ENCODE measurements around the gene HGS. TPM values are rescaled to one million over a fixed set of nuclear protein-coding genes. Genes with fewer than 3 reads are reported as not detected.

The HGS gene
- total RNA-seq, 1 experiment from 2014 or later = 103 TPM

DNA sequence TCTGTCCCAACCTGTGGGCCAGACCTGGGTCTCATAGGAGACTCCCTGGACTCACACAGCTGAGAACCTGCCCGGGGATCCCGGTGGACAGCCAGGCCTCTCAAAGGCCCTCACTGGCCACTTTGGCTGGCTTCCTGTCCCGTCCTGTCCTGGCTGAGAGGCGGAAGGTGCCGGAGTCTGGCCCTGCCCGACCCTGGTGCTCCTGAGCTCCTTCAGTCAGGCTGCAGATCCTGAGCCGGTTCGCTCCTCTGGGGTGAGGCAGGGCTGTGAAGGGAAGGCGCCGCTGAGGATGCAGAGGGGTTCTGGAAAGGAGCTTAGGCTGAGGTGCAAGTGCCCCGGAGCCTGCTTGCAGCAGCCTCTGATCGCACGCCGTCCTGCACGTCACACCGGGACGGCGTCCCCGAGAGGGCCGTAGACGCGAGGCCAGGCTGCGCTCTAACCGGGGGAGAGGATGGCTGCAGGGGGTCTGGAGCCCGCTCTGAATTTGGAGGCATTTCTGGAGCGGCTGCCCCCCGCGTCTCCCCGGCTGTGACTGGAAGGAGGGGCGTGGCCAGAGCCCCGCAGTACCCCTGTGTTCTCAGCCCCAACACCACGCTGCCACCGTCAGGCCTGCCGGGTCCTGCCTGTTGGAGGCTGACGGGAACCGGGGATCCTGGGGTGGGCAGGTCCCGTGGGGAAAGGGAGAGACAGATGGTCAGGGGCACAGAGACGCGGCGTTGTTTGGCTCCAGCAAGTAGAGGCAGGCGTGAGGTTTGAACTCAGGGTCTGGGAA is 4.1 kb downstream of the HGS start:
- H3K36me3 ChIP-seq = peaks cover 55% of the 10 kb centered on the region
- no peaks in the 10 kb centered on the region for H3K27me3 ChIP-seq
- no peak overlapping the region for H3K27ac ChIP-seq
- no peaks in the 10 kb centered on the region for H3K9me3 ChIP-seq (replicated peaks)
- no peak overlapping the region for H3K4me3 ChIP-seq
- peaks cover 7% of the 10 kb centered on the region; the same call in 1 of the 2 replicates for H3K4me1 ChIP-seq
- no peak for DNase-seq

GRCh38 chr17:81688616-81689015 is 4.8 kb downstream of the HGS start:
- Histone ChIP-seq H3K36me3 (peaks cover 62% of the 10 kb centered on the region), H3K9me3 (replicated peaks) (no peaks in the 10 kb centered on the region), H3K27ac (no peak overlapping the region), H3K4me1 (peaks cover 7% of the 10 kb centered on the region; the same call in 1 of the 2 replicates), H3K27me3 (no peaks in the 10 kb centered on the region), H3K4me3 (no peak overlapping the region)
- no peak for DNase-seq

- Histone ChIP-seq H3K27ac (no peak overlapping the region), H3K9me3 (replicated peaks) (no peaks in the 10 kb centered on the region), H3K4me3 (no peak overlapping the region), H3K4me1 (no peaks in the 10 kb centered on the region; the same call in 1 of the 2 replicates), H3K27me3 (no peaks in the 10 kb centered on the region), H3K36me3 (peaks cover 76% of the 10 kb centered on the region)
- no peak for DNase-seq
Observed at GRCh38 chr17:81690066-81690465, 6.3 kb downstream of the HGS start.

GRCh38 chr17:81690549-81690948 is 6.7 kb downstream of the HGS start:
- Histone ChIP-seq H3K4me3 (no peak overlapping the region), H3K4me1 (no peaks in the 10 kb centered on the region), H3K9me3 (replicated peaks) (no peaks in the 10 kb centered on the region), H3K27me3 (no peaks in the 10 kb centered on the region), H3K36me3 (peaks cover 81% of the 10 kb centered on the region), H3K27ac (no peak overlapping the region)
- no peak for DNase-seq

GRCh38 chr17:81691196-81691595 is 7.4 kb downstream of the HGS start:
- no peak for DNase-seq
- no peak overlapping the region for H3K27ac ChIP-seq
- peaks cover 84% of the 10 kb centered on the region for H3K36me3 ChIP-seq
- no peaks in the 10 kb centered on the region for H3K27me3 ChIP-seq
- H3K4me3 ChIP-seq = no peak overlapping the region
- no peaks in the 10 kb centered on the region for H3K4me1 ChIP-seq
- H3K9me3 ChIP-seq (replicated peaks) = no peaks in the 10 kb centered on the region

DNA sequence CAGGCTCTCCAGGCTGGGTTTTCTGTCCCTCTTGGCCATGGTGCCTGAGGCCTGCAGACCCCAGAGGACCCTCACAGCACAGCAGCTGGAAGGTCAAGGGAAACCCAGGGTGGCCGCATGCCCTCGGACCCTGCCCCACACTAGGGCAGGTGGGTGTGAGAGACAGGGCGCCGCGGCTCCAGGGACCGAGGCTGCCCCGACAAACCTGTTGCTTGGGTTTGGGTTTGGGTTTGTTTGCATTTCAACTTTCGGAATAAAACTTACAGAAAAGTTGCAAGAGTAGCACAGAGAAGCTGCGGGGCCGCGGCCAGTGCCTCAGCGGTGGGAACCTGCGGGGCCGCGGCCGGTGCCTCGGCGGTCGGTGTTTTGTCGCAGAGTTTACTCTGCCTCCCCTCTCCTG is 7.8 kb downstream of the HGS start:
- no peaks in the 10 kb centered on the region for H3K27me3 ChIP-seq
- H3K9me3 ChIP-seq (replicated peaks) = no peaks in the 10 kb centered on the region
- no peak overlapping the region for H3K4me3 ChIP-seq
- no peak for DNase-seq
- H3K27ac ChIP-seq = no peak overlapping the region
- no peaks in the 10 kb centered on the region for H3K4me1 ChIP-seq
- peaks cover 86% of the 10 kb centered on the region for H3K36me3 ChIP-seq

GRCh38 chr17:81693509-81694210 is 9.8 kb downstream of the HGS start:
- no peak overlapping the region for H3K27ac ChIP-seq
- H3K9me3 ChIP-seq (replicated peaks) = no peaks in the 10 kb centered on the region
- no peaks in the 10 kb centered on the region for H3K27me3 ChIP-seq
- no peak overlapping the region for H3K4me3 ChIP-seq
- DNase-seq = no peak
- H3K36me3 ChIP-seq = peaks cover 94% of the 10 kb centered on the region
- no peaks in the 10 kb centered on the region for H3K4me1 ChIP-seq

GRCh38 chr17:81694810-81695209 is 11.0 kb downstream of the HGS start:
- H3K27me3 ChIP-seq = no peaks in the 10 kb centered on the region
- H3K27ac ChIP-seq = no peak overlapping the region
- no peak overlapping the region for H3K4me3 ChIP-seq
- H3K36me3 ChIP-seq = peaks cover 94% of the 10 kb centered on the region
- no peak for DNase-seq
- H3K4me1 ChIP-seq = no peaks in the 10 kb centered on the region
- H3K9me3 ChIP-seq (replicated peaks) = no peaks in the 10 kb centered on the region

- no peaks in the 10 kb centered on the region for H3K9me3 ChIP-seq (replicated peaks)
- DNase-seq = no peak
- H3K4me1 ChIP-seq = no peaks in the 10 kb centered on the region
- peaks cover 91% of the 10 kb centered on the region for H3K36me3 ChIP-seq
- no peak overlapping the region for H3K27ac ChIP-seq
- H3K4me3 ChIP-seq = no peak overlapping the region
- no peaks in the 10 kb centered on the region for H3K27me3 ChIP-seq
Observed at GRCh38 chr17:81695211-81695610, 11.4 kb downstream of the HGS start.

- Histone ChIP-seq H3K36me3 (peaks cover 87% of the 10 kb centered on the region), H3K27ac (no peak overlapping the region), H3K9me3 (replicated peaks) (no peaks in the 10 kb centered on the region), H3K4me1 (no peaks in the 10 kb centered on the region), H3K27me3 (no peaks in the 10 kb centered on the region), H3K4me3 (no peak overlapping the region)
- no peak for DNase-seq
Observed at GRCh38 chr17:81695801-81696200, 12.0 kb downstream of the HGS start.

DNA sequence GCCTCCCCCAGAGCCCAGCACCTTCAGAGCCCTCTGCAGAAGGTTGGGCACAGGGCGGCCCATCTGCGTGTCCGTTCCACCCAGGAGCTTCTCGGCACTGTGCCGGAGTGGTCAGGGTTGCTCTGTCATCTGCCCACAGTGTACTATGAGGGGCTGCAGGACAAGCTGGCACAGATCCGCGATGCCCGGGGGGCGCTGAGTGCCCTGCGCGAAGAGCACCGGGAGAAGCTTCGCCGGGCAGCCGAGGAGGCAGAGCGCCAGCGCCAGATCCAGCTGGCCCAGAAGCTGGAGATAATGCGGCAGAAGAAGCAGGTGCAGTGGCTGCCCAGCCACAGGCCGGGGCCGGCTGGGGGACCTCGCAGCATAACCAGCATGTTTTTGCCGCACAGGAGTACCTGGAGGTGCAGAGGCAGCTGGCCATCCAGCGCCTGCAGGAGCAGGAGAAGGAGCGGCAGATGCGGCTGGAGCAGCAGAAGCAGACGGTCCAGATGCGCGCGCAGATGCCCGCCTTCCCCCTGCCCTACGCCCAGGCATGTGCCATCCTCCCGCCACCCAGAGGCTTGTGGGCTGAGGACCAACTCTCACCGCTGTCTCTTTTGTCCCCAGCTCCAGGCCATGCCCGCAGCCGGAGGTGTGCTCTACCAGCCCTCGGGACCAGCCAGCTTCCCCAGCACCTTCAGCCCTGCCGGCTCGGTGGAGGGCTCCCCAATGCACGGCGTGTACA is 12.6 kb downstream of the HGS start:
- H3K9me3 ChIP-seq (replicated peaks) = no peaks in the 10 kb centered on the region
- DNase-seq = no peak
- H3K27ac ChIP-seq = no peak overlapping the region
- no peaks in the 10 kb centered on the region for H3K4me1 ChIP-seq
- H3K36me3 ChIP-seq = peaks cover 88% of the 10 kb centered on the region
- no peak overlapping the region for H3K4me3 ChIP-seq
- no peaks in the 10 kb centered on the region for H3K27me3 ChIP-seq

DNA sequence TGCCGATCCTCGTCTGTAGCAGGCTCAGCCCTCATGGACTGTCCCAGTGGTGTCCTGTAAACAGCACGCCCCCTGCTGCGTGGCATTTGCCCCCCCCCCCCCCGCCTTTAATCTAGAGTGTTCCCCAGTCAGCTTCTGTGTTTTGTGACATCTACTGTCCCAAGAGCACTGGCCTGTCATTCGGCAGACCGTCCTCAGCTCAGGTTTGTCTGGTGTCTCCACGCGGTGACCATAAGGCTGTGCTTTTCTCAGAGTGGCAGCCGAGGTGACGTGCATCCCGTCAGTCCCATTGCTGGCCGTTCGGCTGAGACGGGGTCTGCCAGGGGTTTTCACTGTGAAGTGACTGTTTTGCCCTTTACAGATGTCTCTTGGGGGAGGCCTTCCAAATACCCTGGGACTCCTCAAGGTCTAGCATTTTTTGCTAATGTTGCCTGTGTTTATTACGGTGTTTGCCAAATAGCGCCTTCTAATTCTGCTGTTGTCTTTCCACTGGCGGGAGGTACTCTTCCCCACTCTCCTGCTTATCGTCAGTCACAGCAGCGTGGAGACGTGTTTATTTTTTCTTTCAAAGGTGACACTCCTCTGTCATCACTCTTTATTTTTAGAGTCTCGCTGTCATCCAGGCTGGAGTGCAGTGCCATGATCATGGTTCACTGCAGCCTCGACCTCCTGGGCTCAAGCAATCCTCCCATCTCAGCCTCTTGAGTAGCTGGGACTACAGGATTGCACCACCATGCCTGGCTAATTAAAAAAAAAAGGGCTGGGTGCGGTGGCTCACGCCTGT is 13.6 kb downstream of the HGS start:
- Histone ChIP-seq H3K9me3 (replicated peaks) (no peaks in the 10 kb centered on the region), H3K27me3 (no peaks in the 10 kb centered on the region), H3K36me3 (peaks cover 83% of the 10 kb centered on the region), H3K27ac (no peak overlapping the region), H3K4me1 (no peaks in the 10 kb centered on the region; the same call in 1 of the 2 replicates), H3K4me3 (no peak overlapping the region)
- DNase-seq = no peak

- Histone ChIP-seq H3K36me3 (peaks cover 65% of the 10 kb centered on the region), H3K27me3 (no peaks in the 10 kb centered on the region)
Observed at GRCh38 chr17:81700353-81701287, 16.8 kb downstream of the HGS start.

More at GRCh38 chr17:81700353-81701287, 16.8 kb downstream of the HGS start:
- Histone ChIP-seq H3K9me3 (replicated peaks) (no peaks in the 10 kb centered on the region), H3K4me1 (no peaks in the 10 kb centered on the region; the same call in 1 of the 2 replicates), H3K27ac (no peak overlapping the region), H3K4me3 (no peak overlapping the region)
- no peak for DNase-seq

Measured in SJCRH30 (cell line).